Measurements from ENCODE around the gene CNTN4. TPM values are rescaled to one million over a fixed set of nuclear protein-coding genes. Genes with fewer than 3 reads are reported as not detected.
A peak's percentile ranks its signal among the peaks of the same experiment; 100 is the strongest.

The CNTN4 gene
- total and polyA plus RNA-seq, 4 donors = 15.8 to 228 (median 41.2) TPM

- ATAC-seq (ENCODE audit: low FRiP score) = no peak
- Histone ChIP-seq H3K4me3 (ENCODE audit: low read length in 2 of 2) (peak overlapping the region in 1 of 2 donors; percentile 33), H3K9me3 (ENCODE audit: control insufficient read depth, low read length) (no peaks in the 10 kb centered on the region), H3K4me1 (ENCODE audit: control insufficient read depth in 1 of 2, insufficient read depth in 2 of 2, low read length in 2 of 2) (no peaks in the 10 kb centered on the region), H3K27me3 (ENCODE audit: control insufficient read depth in 1 of 2, insufficient read depth in 2 of 2, low read length in 1 of 2) (no peaks in the 10 kb centered on the region), H3K27ac (ENCODE audit: low read depth in 1 of 2, low read length in 2 of 2) (peak overlapping the region in 1 of 2 donors; percentile 28), H3K36me3 (ENCODE audit: control insufficient read depth in 1 of 2, insufficient read depth in 2 of 2, low read length in 1 of 2) (no peaks in the 10 kb centered on the region)
- 9 to 13% methylated on average over 4 of the region's 4 CpGs for WGBS, 2 donors
- DNase-seq = no peak
- intact Hi-C loops (cut with DNase I) = no loop called here
Measured at GRCh38 chr3:2262204-2262603, 163.5 kb downstream of the CNTN4 start.

GRCh38 chr3:2266606-2267005 lies 167.9 kb downstream of the CNTN4 start:
- H3K4me3 ChIP-seq (ENCODE audit: low read length in 2 of 2) = no peak overlapping the region
- intact Hi-C loops (cut with DNase I) = no loop called here

GRCh38 chr3:2268779-2269178 lies 170.1 kb downstream of the CNTN4 start:
- DNase-seq (no peak), ATAC-seq (ENCODE audit: low FRiP score) (no peak)

More at GRCh38 chr3:2266606-2267005, 167.9 kb downstream of the CNTN4 start:
- WGBS, 2 donors = 90 to 95% methylated on average over 1 of the region's 1 CpG
- no peaks in the 10 kb centered on the region for H3K4me1 ChIP-seq (ENCODE audit: control insufficient read depth in 1 of 2, insufficient read depth in 2 of 2, low read length in 2 of 2)
- DNase-seq = no peak
- no peak overlapping the region for H3K27ac ChIP-seq (ENCODE audit: low read depth in 1 of 2, low read length in 2 of 2)
- H3K36me3 ChIP-seq (ENCODE audit: control insufficient read depth in 1 of 2, insufficient read depth in 2 of 2, low read length in 1 of 2) = no peaks in the 10 kb centered on the region
- no peak for ATAC-seq (ENCODE audit: low FRiP score)
- H3K27me3 ChIP-seq (ENCODE audit: control insufficient read depth in 1 of 2, insufficient read depth in 2 of 2, low read length in 1 of 2) = no peaks in the 10 kb centered on the region
- no peaks in the 10 kb centered on the region for H3K9me3 ChIP-seq (ENCODE audit: control insufficient read depth, low read length)

GRCh38 chr3:2274526-2274925 lies 175.9 kb downstream of the CNTN4 start:
- no peak overlapping the region for H3K4me3 ChIP-seq (ENCODE audit: low read length in 2 of 2)
- no peak for ATAC-seq (ENCODE audit: low FRiP score)
- H3K9me3 ChIP-seq (ENCODE audit: control insufficient read depth, low read length) = no peaks in the 10 kb centered on the region
- DNase-seq = no peak
- H3K27ac ChIP-seq (ENCODE audit: low read depth in 1 of 2, low read length in 2 of 2) = no peak overlapping the region
- intact Hi-C loops (cut with DNase I) = no loop called here
- H3K27me3 ChIP-seq (ENCODE audit: control insufficient read depth in 1 of 2, insufficient read depth in 2 of 2, low read length in 1 of 2) = no peaks in the 10 kb centered on the region
- WGBS, 2 donors = 18 to 22% methylated on average over 1 of the region's 1 CpG
- H3K36me3 ChIP-seq (ENCODE audit: control insufficient read depth in 1 of 2, insufficient read depth in 2 of 2, low read length in 1 of 2) = no peaks in the 10 kb centered on the region
- no peaks in the 10 kb centered on the region for H3K4me1 ChIP-seq (ENCODE audit: control insufficient read depth in 1 of 2, insufficient read depth in 2 of 2, low read length in 2 of 2)

More at GRCh38 chr3:2268779-2269178, 170.1 kb downstream of the CNTN4 start:
- no peaks in the 10 kb centered on the region for H3K27me3 ChIP-seq (ENCODE audit: control insufficient read depth in 1 of 2, insufficient read depth in 2 of 2, low read length in 1 of 2)
- H3K4me3 ChIP-seq (ENCODE audit: low read length in 2 of 2) = no peak overlapping the region
- no peaks in the 10 kb centered on the region for H3K4me1 ChIP-seq (ENCODE audit: control insufficient read depth in 1 of 2, insufficient read depth in 2 of 2, low read length in 2 of 2)
- no peak overlapping the region for H3K27ac ChIP-seq (ENCODE audit: low read depth in 1 of 2, low read length in 2 of 2)
- 82 to 86% methylated on average over 3 of the region's 3 CpGs for whole genome bisulfite sequencing, 2 donors
- intact Hi-C loops (cut with DNase I) = no loop called here
- H3K9me3 ChIP-seq (ENCODE audit: control insufficient read depth, low read length) = no peaks in the 10 kb centered on the region
- H3K36me3 ChIP-seq (ENCODE audit: control insufficient read depth in 1 of 2, insufficient read depth in 2 of 2, low read length in 1 of 2) = no peaks in the 10 kb centered on the region

- H3K27ac ChIP-seq (ENCODE audit: low read depth in 1 of 2, low read length in 2 of 2) = no peak overlapping the region
- H3K9me3 ChIP-seq (ENCODE audit: control insufficient read depth, low read length) = no peaks in the 10 kb centered on the region
- intact Hi-C loops (cut with DNase I) = no loop called here
- ATAC-seq (ENCODE audit: low FRiP score) (no peak), DNase-seq (no peak)
- H3K27me3 ChIP-seq (ENCODE audit: control insufficient read depth in 1 of 2, insufficient read depth in 2 of 2, low read length in 1 of 2) = no peaks in the 10 kb centered on the region
- no peak overlapping the region for H3K4me3 ChIP-seq (ENCODE audit: low read length in 2 of 2)
- H3K4me1 ChIP-seq (ENCODE audit: control insufficient read depth in 1 of 2, insufficient read depth in 2 of 2, low read length in 2 of 2) = no peaks in the 10 kb centered on the region
- H3K36me3 ChIP-seq (ENCODE audit: control insufficient read depth in 1 of 2, insufficient read depth in 2 of 2, low read length in 1 of 2) = no peaks in the 10 kb centered on the region
Measured at GRCh38 chr3:2283818-2284217, 185.2 kb downstream of the CNTN4 start.

GRCh38 chr3:2300938-2301337 lies 202.3 kb downstream of the CNTN4 start:
- Histone ChIP-seq H3K9me3 (ENCODE audit: control insufficient read depth, low read length) (no peaks in the 10 kb centered on the region), H3K4me3 (ENCODE audit: low read length in 2 of 2) (no peak overlapping the region), H3K4me1 (ENCODE audit: control insufficient read depth in 1 of 2, insufficient read depth in 2 of 2, low read length in 2 of 2) (no peaks in the 10 kb centered on the region), H3K27me3 (ENCODE audit: control insufficient read depth in 1 of 2, insufficient read depth in 2 of 2, low read length in 1 of 2) (no peaks in the 10 kb centered on the region), H3K36me3 (ENCODE audit: control insufficient read depth in 1 of 2, insufficient read depth in 2 of 2, low read length in 1 of 2) (no peaks in the 10 kb centered on the region), H3K27ac (ENCODE audit: low read depth in 1 of 2, low read length in 2 of 2) (no peak overlapping the region)
- DNase-seq (no peak), ATAC-seq (ENCODE audit: low FRiP score) (no peak)
- intact Hi-C loops (cut with DNase I) = no loop called here
- 86 to 93% methylated on average over 3 of the region's 3 CpGs for WGBS, 2 donors

- DNase-seq (no peak), ATAC-seq (ENCODE audit: low FRiP score) (no peak)
- Histone ChIP-seq H3K27ac (ENCODE audit: low read depth in 1 of 2, low read length in 2 of 2) (no peak overlapping the region), H3K27me3 (ENCODE audit: control insufficient read depth in 1 of 2, insufficient read depth in 2 of 2, low read length in 1 of 2) (no peaks in the 10 kb centered on the region), H3K9me3 (ENCODE audit: control insufficient read depth, low read length) (no peaks in the 10 kb centered on the region), H3K4me3 (ENCODE audit: low read length in 2 of 2) (no peak overlapping the region), H3K36me3 (ENCODE audit: control insufficient read depth in 1 of 2, insufficient read depth in 2 of 2, low read length in 1 of 2) (no peaks in the 10 kb centered on the region), H3K4me1 (ENCODE audit: control insufficient read depth in 1 of 2, insufficient read depth in 2 of 2, low read length in 2 of 2) (no peaks in the 10 kb centered on the region)
- 84 to 85% methylated on average over 1 of the region's 1 CpG for WGBS, 2 donors
- intact Hi-C loops (cut with DNase I) = no loop called here
Measured at GRCh38 chr3:2301361-2301760, 202.7 kb downstream of the CNTN4 start.

GRCh38 chr3:2303566-2303965 lies 204.9 kb downstream of the CNTN4 start:
- Histone ChIP-seq H3K36me3 (ENCODE audit: control insufficient read depth in 1 of 2, insufficient read depth in 2 of 2, low read length in 1 of 2) (no peaks in the 10 kb centered on the region), H3K27ac (ENCODE audit: low read depth in 1 of 2, low read length in 2 of 2) (no peak overlapping the region), H3K27me3 (ENCODE audit: control insufficient read depth in 1 of 2, insufficient read depth in 2 of 2, low read length in 1 of 2) (no peaks in the 10 kb centered on the region), H3K9me3 (ENCODE audit: control insufficient read depth, low read length) (no peaks in the 10 kb centered on the region), H3K4me3 (ENCODE audit: low read length in 2 of 2) (no peak overlapping the region), H3K4me1 (ENCODE audit: control insufficient read depth in 1 of 2, insufficient read depth in 2 of 2, low read length in 2 of 2) (no peaks in the 10 kb centered on the region)
- WGBS, 2 donors = 8 to 11% methylated on average over 6 of the region's 6 CpGs
- ATAC-seq (ENCODE audit: low FRiP score) (no peak), DNase-seq (no peak)
- intact Hi-C loops (cut with DNase I) = no loop called here

DNA sequence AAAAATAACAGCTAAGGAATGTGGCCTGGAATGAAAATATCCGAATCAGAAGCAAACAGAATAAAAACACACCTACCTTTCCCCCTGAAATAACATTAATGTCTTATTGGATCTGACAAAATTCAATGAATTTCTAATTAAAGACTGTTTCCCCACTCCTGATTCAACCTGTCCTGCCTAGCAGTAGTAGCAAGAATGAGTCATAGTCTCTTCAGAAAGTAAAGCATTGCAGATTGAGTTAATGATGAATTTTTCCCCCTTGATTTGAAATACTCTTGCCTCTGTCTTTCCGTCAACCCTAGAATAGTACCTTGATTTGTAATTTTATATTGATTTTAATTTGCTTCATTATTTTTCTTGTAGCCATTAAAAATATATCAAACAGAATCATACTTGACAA lies 212.4 kb downstream of the CNTN4 start:
- no peaks in the 10 kb centered on the region for H3K9me3 ChIP-seq (ENCODE audit: control insufficient read depth, low read length)
- WGBS, 2 donors = 65 to 66% methylated on average over 2 of the region's 2 CpGs
- DNase-seq = no peak

More for the DNA sequence above, 212.4 kb downstream of the CNTN4 start:
- no peak overlapping the region for H3K4me3 ChIP-seq (ENCODE audit: low read length in 2 of 2)
- H3K27ac ChIP-seq (ENCODE audit: low read depth in 1 of 2, low read length in 2 of 2) = no peak overlapping the region
- H3K36me3 ChIP-seq (ENCODE audit: control insufficient read depth in 1 of 2, insufficient read depth in 2 of 2, low read length in 1 of 2) = no peaks in the 10 kb centered on the region
- no peak for ATAC-seq (ENCODE audit: low FRiP score)
- peaks cover 0 to 2% of the 10 kb centered on the region in 2 donors for H3K4me1 ChIP-seq (ENCODE audit: control insufficient read depth in 1 of 2, insufficient read depth in 2 of 2, low read length in 2 of 2)
- intact Hi-C loops (cut with DNase I) = no loop called here
- H3K27me3 ChIP-seq (ENCODE audit: control insufficient read depth in 1 of 2, insufficient read depth in 2 of 2, low read length in 1 of 2) = no peaks in the 10 kb centered on the region

Data from aorta (tissue), 5 donors.